Neural cell (in vitro differentiated cells): ENCODE data around the gene PDHX. TPM values are rescaled to one million over a fixed set of nuclear protein-coding genes. Genes with fewer than 3 reads are reported as not detected.
"Not testable (repeated sequence)": the region's sequence is repeated elsewhere in the genome, so short reads cannot be mapped to it uniquely, and the experiment has no call there.

ENCODE experiments used
- H2AFZ ChIP-seq: fragments of 200-600, 300-800 bp; sonication (generic), shearing (Covaris generic); 2 replicates; pipeline ENCODE4 v1.6.0; 2014; ENCODE audit warnings: low read depth, mild to moderate bottlenecking, antibody characterized with exemption, low read length, moderate library complexity
- H3F3A ChIP-seq: fragments of 200-600 bp; shearing (Covaris generic); 2 replicates; pipeline ENCODE4 v1.6.1; 2016; ENCODE audit warnings: mild to moderate bottlenecking, moderate library complexity, mixed read lengths, antibody characterized with exemption, low read length; ENCODE audit not compliant: insufficient read depth, poor library complexity, severe bottlenecking
- H3K27ac ChIP-seq: fragments of 200-600, 300-800 bp; sonication (generic), shearing (Covaris generic); 2 replicates; pipeline ENCODE4 v1.5.1; 2014; ENCODE audit warnings: mild to moderate bottlenecking, low read length, moderate library complexity
- H3K27me3 ChIP-seq: fragments of 300-800, 200-600 bp; sonication (generic), shearing (Covaris generic); 2 replicates; pipeline ENCODE4 v1.6.0; 2014; ENCODE audit warnings: mild to moderate bottlenecking, low read depth, low read length, moderate library complexity; ENCODE audit not compliant: insufficient read depth
- H3K36me3 ChIP-seq: fragments of 300-800, 200-600 bp; sonication (generic), shearing (Covaris generic); 2 replicates; pipeline ENCODE4 v1.5.1; 2014; ENCODE audit warnings: mild to moderate bottlenecking, antibody characterized with exemption, low read length, moderate library complexity; ENCODE audit not compliant: insufficient read depth
- H3K4me2 ChIP-seq: fragments of 300-800, 200-600 bp; sonication (generic), shearing (Covaris generic); 2 replicates; pipeline ENCODE4 v1.6.0; 2014; ENCODE audit warnings: mild to moderate bottlenecking, low read length
- H3K4me3 ChIP-seq: fragments of 300-800, 200-600 bp; sonication (generic), shearing (Covaris generic); 2 replicates; pipeline ENCODE4 v1.5.1; 2014; ENCODE audit warnings: mild to moderate bottlenecking, low read length, moderate library complexity
- H3K79me2 ChIP-seq: fragments of 200-600 bp; shearing (Covaris generic); replicated peaks from 2 replicates; pipeline ENCODE4 v1.6.0; 2014; ENCODE audit warnings: mild to moderate bottlenecking, low read length, moderate library complexity; ENCODE audit not compliant: insufficient read depth
- H3K9ac ChIP-seq: fragments of 300-800, 200-600 bp; sonication (generic), shearing (Covaris generic); 2 replicates; pipeline ENCODE4 v1.6.1; 2016; ENCODE audit warnings: mild to moderate bottlenecking, low read length, mixed read lengths
- H3K9me2 ChIP-seq: fragments of 200-600 bp; shearing (Covaris generic); 2 replicates; pipeline ENCODE4 v1.6.1; 2016; ENCODE audit warnings: mild to moderate bottlenecking, low read length, mixed read lengths; ENCODE audit not compliant: insufficient read depth
- H3K9me3 ChIP-seq: fragments of 200-600, 300-800 bp; sonication (generic), shearing (Covaris generic); 2 replicates; pipeline ENCODE4 v1.6.1; 2016; ENCODE audit warnings: mild to moderate bottlenecking, mixed run types, low read length, moderate library complexity, mixed read lengths
- H4K20me1 ChIP-seq: fragments of 200-600 bp; shearing (Covaris generic); 2 replicates; pipeline ENCODE4 v1.6.1; 2016; ENCODE audit warnings: mild to moderate bottlenecking, mixed run types; ENCODE audit not compliant: insufficient read depth
- EP300 ChIP-seq: fragments of 450-650 bp; conservative IDR thresholded peaks from 2 replicates; pipeline ENCODE4 v1.6.1; 2014; ENCODE audit warnings: antibody characterized with exemption, mild to moderate bottlenecking, moderate library complexity; ENCODE audit not compliant: poor library complexity, severe bottlenecking
- EZH2 ChIP-seq: fragments of 200-600, 300-800 bp; shearing (Covaris generic), sonication (generic); IDR thresholded peaks from 2 replicates; pipeline ENCODE4 v1.6.1; 2014; ENCODE audit warnings: antibody characterized with exemption, low read length, borderline replicate concordance, mild to moderate bottlenecking; ENCODE audit not compliant: insufficient read depth, poor library complexity, severe bottlenecking
- MXI1 ChIP-seq: fragments of 450-650 bp; conservative IDR thresholded peaks from 2 replicates; pipeline ENCODE4 v1.6.1; 2014; ENCODE audit warnings: antibody characterized with exemption, mild to moderate bottlenecking; ENCODE audit not compliant: poor library complexity, severe bottlenecking
- POLR2AphosphoS5 ChIP-seq: IDR thresholded peaks from 2 replicates; pipeline ENCODE4 v1.6.1; 2012
- RAD21 ChIP-seq: fragments of 450-650 bp; conservative IDR thresholded peaks from 2 replicates; pipeline ENCODE4 v1.6.1; 2014; ENCODE audit warnings: antibody characterized with exemption, mild to moderate bottlenecking, moderate library complexity
- REST ChIP-seq: IDR thresholded peaks from 2 replicates; pipeline ENCODE4 v1.6.1; 2012; ENCODE audit warnings: borderline replicate concordance
- SMC3 ChIP-seq: fragments of 450-650 bp; conservative IDR thresholded peaks from 2 replicates; pipeline ENCODE4 v1.6.1; 2014; ENCODE audit warnings: antibody characterized with exemption, mild to moderate bottlenecking, moderate library complexity; ENCODE audit not compliant: poor library complexity
- TAF1 ChIP-seq: IDR thresholded peaks from 2 replicates; pipeline ENCODE4 v1.6.1; 2012; ENCODE audit warnings: low read depth
- polyA plus RNA-seq: library from polyadenylated mRNA; depleted of rRNA; stranded (reverse); fragments of >200 nt; gene quantifications from 2 replicates; pipeline ENCODE4 v1.2.3, GENCODE V29; 2014
- TF ChIP-seq, protein P1 (sequence below): fragments of 450-650 bp; IDR thresholded peaks from 2 replicates; pipeline ENCODE4 v1.5.1; 2014; ENCODE audit warnings: antibody characterized with exemption, mild to moderate bottlenecking, moderate library complexity; ENCODE audit not compliant: poor library complexity, severe bottlenecking

PDHX gene
- polyA plus RNA-seq, 1 donor from 2014 or later: 59.8 TPM

DNA sequence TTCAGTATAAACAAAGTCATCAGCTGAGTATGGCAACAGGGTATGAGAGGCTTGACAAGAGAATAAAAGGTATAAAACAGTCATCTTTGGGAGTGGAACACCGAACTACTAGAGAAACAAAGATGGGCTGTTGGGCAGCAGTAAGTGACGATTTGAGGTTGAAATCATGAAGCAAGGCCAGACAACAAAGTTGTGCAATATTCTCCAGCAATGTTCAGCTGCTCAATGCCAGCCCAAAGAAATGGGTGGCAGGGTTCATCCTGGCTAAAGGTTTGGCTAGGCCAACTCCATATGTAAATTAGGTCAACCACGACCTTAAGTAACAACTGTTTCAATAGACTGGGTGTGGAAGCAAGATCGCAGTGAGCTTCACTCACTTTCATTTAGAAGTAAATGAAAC lies 6.5 kb upstream of the PDHX start:
- Histone ChIP-seq H3F3A (no peaks in the 10 kb centered on the region), H3K9me2 (no peaks in the 10 kb centered on the region), H3K79me2 (peaks cover 29% of the 10 kb centered on the region), H3K4me3 (no peak overlapping the region), H3K36me3 (peaks cover 9% of the 10 kb centered on the region), H3K9ac (no peak overlapping the region), H4K20me1 (no peaks in the 10 kb centered on the region), H2AFZ (no peak overlapping the region), H3K4me2 (no peak overlapping the region), H3K27ac (no peak overlapping the region), H3K27me3 (no peaks in the 10 kb centered on the region), H3K9me3 (no peaks in the 10 kb centered on the region)
- TF ChIP-seq TAF1 (no peak), MXI1 (no peak), SMC3 (no peak), POLR2AphosphoS5 (no peak), RAD21 (no peak)

GRCh38 chr11:34910817-34911216 lies 5.6 kb upstream of the PDHX start:
- Histone ChIP-seq H3K36me3 (peaks cover 9% of the 10 kb centered on the region), H3K4me2 (no peak overlapping the region), H3K27ac (no peak overlapping the region), H3F3A (no peaks in the 10 kb centered on the region), H2AFZ (no peak overlapping the region), H3K27me3 (no peaks in the 10 kb centered on the region), H3K9me3 (no peaks in the 10 kb centered on the region), H4K20me1 (no peaks in the 10 kb centered on the region), H3K4me3 (no peak overlapping the region), H3K9me2 (no peaks in the 10 kb centered on the region), H3K9ac (no peak overlapping the region), H3K79me2 (peaks cover 23% of the 10 kb centered on the region)
- TF ChIP-seq EZH2 (no peak), EP300 (no peak), MXI1 (no peak), SMC3 (no peak), POLR2AphosphoS5 (no peak), REST (no peak), TAF1 (no peak), RAD21 (no peak)
- TF ChIP-seq, protein P1, sequence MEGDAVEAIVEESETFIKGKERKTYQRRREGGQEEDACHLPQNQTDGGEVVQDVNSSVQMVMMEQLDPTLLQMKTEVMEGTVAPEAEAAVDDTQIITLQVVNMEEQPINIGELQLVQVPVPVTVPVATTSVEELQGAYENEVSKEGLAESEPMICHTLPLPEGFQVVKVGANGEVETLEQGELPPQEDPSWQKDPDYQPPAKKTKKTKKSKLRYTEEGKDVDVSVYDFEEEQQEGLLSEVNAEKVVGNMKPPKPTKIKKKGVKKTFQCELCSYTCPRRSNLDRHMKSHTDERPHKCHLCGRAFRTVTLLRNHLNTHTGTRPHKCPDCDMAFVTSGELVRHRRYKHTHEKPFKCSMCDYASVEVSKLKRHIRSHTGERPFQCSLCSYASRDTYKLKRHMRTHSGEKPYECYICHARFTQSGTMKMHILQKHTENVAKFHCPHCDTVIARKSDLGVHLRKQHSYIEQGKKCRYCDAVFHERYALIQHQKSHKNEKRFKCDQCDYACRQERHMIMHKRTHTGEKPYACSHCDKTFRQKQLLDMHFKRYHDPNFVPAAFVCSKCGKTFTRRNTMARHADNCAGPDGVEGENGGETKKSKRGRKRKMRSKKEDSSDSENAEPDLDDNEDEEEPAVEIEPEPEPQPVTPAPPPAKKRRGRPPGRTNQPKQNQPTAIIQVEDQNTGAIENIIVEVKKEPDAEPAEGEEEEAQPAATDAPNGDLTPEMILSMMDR: no peak

DNA sequence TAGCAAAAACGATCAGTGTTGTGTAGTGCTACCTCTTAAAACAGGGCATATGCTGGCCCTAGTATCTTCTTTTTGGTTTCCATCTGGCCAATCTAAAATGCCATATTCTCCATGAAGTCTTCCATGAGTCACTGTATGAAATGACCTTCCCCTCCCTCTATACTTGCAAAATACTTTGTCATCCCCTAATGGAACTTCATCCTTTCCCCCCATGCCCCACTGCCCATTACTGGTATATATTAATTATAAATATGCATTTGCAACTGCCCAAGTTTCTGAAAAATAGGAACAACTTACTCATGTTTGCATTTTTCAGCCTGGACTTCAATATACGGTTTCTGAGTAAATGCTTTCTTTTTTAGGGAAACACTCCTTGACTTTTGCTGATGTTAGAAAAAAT lies 4.7 kb upstream of the PDHX start:
- Histone ChIP-seq H3K4me3 (no peak overlapping the region), H3K9me2 (no peaks in the 10 kb centered on the region), H3K27ac (no peak overlapping the region), H3F3A (no peaks in the 10 kb centered on the region), H3K27me3 (no peaks in the 10 kb centered on the region), H3K4me2 (no peak overlapping the region), H3K9ac (no peak overlapping the region), H3K9me3 (no peaks in the 10 kb centered on the region), H4K20me1 (no peaks in the 10 kb centered on the region), H3K79me2 (peaks cover 23% of the 10 kb centered on the region), H2AFZ (no peak overlapping the region), H3K36me3 (peaks cover 9% of the 10 kb centered on the region)
- TF ChIP-seq, protein P1: no peak
- TF ChIP-seq EZH2: no peak
- no peak for TF ChIP-seq SMC3

DNA sequence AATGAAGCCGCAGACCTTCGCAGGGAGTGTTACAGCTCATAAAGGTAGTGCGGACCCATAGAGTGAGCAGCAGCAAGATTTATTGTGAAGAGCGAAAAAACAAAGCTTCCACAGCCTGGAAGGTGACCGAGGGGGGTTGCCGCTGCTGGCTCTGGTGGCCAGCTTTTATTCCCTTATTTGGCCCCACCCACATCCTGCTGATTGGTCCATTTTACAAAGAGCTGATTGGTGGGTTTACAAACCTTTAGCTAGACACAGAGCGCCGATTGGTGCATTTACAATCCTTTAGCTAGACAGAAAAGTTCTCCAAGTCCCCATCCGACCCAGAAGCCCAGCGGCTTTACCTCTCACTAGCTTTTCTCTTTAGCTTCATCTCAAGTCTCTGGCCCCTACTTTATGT lies 2.9 kb upstream of the PDHX start:
- H3K27me3 ChIP-seq, H3K27ac ChIP-seq, H3K4me3 ChIP-seq, H3K36me3 ChIP-seq, H3F3A ChIP-seq, H3K9ac ChIP-seq, H3K9me3 ChIP-seq, H2AFZ ChIP-seq, H3K9me2 ChIP-seq, H3K4me2 ChIP-seq, H4K20me1 ChIP-seq: not testable (repeated sequence)
- H3K79me2 ChIP-seq: peaks cover 40% of the 10 kb centered on the region
